ENCODE results near the gene RIMBP2. TPM values are rescaled to one million over a fixed set of nuclear protein-coding genes. Genes with fewer than 3 reads are reported as not detected.

Gene RIMBP2
- total RNA-seq, 1 experiment from 2014 or later: 0.95 TPM

GRCh38 chr12:130468700-130469245, 247.3 kb downstream of the RIMBP2 start:
- DNase-seq (ENCODE audit: low spot score): no peak
- intact Hi-C loops (cut with micrococcal nuclease; ENCODE audit: unreplicated experiment): no loop called here
- Histone ChIP-seq H3K4me1 (ENCODE audit: insufficient read depth, low read length, poor library complexity, severe bottlenecking) (no peaks in the 10 kb centered on the region), H3K9me3 (ENCODE audit: low read depth, low read length, poor library complexity, severe bottlenecking) (no peaks in the 10 kb centered on the region), H3K4me3 (ENCODE audit: low read depth, low read length, poor library complexity, severe bottlenecking) (no peak overlapping the region), H3K27ac (ENCODE audit: low read depth, low read length, poor library complexity, severe bottlenecking) (no peak overlapping the region), H3K27me3 (replicated peaks; ENCODE audit: insufficient read depth, low read depth, low read length, poor library complexity) (peaks cover 22% of the 10 kb centered on the region), H3K36me3 (ENCODE audit: insufficient read depth, low read length, poor library complexity, severe bottlenecking) (no peaks in the 10 kb centered on the region)
- no TSS peak for BruUV-seq (replicated peaks)
- CTCF ChIA-PET: no interaction called here
- TF ChIP-seq CTCF (conservative IDR thresholded peaks at IDR 0.05; ENCODE audit: low read depth, low read length) (no peak), EZH2 (IDR thresholded peaks at IDR 0.05; ENCODE audit: borderline replicate concordance, low read depth, low read length, poor library complexity, severe bottlenecking) (no peak)
- POLR2A ChIA-PET (ENCODE audit: low non-redundant PET): no interaction called here

GRCh38 chr12:130468186-130468585, 247.9 kb downstream of the RIMBP2 start:
- Histone ChIP-seq H3K9me3 (ENCODE audit: low read depth, low read length, poor library complexity, severe bottlenecking) (no peaks in the 10 kb centered on the region), H3K4me1 (ENCODE audit: insufficient read depth, low read length, poor library complexity, severe bottlenecking) (no peaks in the 10 kb centered on the region), H3K36me3 (ENCODE audit: insufficient read depth, low read length, poor library complexity, severe bottlenecking) (no peaks in the 10 kb centered on the region), H3K27ac (ENCODE audit: low read depth, low read length, poor library complexity, severe bottlenecking) (no peak overlapping the region), H3K4me3 (ENCODE audit: low read depth, low read length, poor library complexity, severe bottlenecking) (no peak overlapping the region), H3K27me3 (replicated peaks; ENCODE audit: insufficient read depth, low read depth, low read length, poor library complexity) (peaks cover 17% of the 10 kb centered on the region)
- TF ChIP-seq EZH2 (IDR thresholded peaks at IDR 0.05; ENCODE audit: borderline replicate concordance, low read depth, low read length, poor library complexity, severe bottlenecking): no peak
- TF ChIP-seq CTCF (conservative IDR thresholded peaks at IDR 0.05; ENCODE audit: low read depth, low read length): no peak
- intact Hi-C loops (cut with micrococcal nuclease; ENCODE audit: unreplicated experiment): no loop called here
- POLR2A ChIA-PET (ENCODE audit: low non-redundant PET): no interaction called here
- no peak for DNase-seq (ENCODE audit: low spot score)
- CTCF ChIA-PET: no interaction called here
- no TSS peak for BruUV-seq (replicated peaks)

DNA sequence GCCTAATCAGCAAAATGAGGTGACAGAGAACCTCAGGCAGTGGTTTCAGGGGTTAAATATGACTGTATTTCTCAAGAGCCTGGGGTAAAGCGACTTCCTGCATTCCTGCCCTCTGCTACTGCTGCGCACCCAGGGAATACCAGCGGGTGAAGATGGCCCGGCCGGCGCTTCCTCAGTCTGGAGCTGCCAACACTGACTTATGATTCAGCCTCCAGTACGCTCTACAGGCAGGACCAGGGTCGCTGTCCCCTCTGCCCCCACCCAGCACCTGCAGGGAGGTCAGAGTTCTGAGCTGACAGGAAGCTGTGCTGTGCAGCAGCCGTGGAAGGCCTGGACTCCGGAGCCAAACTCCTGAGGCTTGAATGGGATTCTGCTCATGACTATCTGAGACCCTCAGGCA, 250.5 kb downstream of the RIMBP2 start:
- no peaks in the 10 kb centered on the region for H3K9me3 ChIP-seq (ENCODE audit: low read depth, low read length, poor library complexity, severe bottlenecking)
- H3K4me1 ChIP-seq (ENCODE audit: insufficient read depth, low read length, poor library complexity, severe bottlenecking): no peaks in the 10 kb centered on the region
- intact Hi-C loops (cut with micrococcal nuclease; ENCODE audit: unreplicated experiment): no loop called here
- no peak overlapping the region for H3K4me3 ChIP-seq (ENCODE audit: low read depth, low read length, poor library complexity, severe bottlenecking)
- CTCF ChIA-PET: no interaction called here
- no peak for TF ChIP-seq CTCF (conservative IDR thresholded peaks at IDR 0.05; ENCODE audit: low read depth, low read length)
- no peak for TF ChIP-seq EZH2 (IDR thresholded peaks at IDR 0.05; ENCODE audit: borderline replicate concordance, low read depth, low read length, poor library complexity, severe bottlenecking)
- no TSS peak for BruUV-seq (replicated peaks)
- H3K27me3 ChIP-seq (replicated peaks; ENCODE audit: insufficient read depth, low read depth, low read length, poor library complexity): no peaks in the 10 kb centered on the region
- no peak overlapping the region for H3K27ac ChIP-seq (ENCODE audit: low read depth, low read length, poor library complexity, severe bottlenecking)
- DNase-seq (ENCODE audit: low spot score): no peak
- no peaks in the 10 kb centered on the region for H3K36me3 ChIP-seq (ENCODE audit: insufficient read depth, low read length, poor library complexity, severe bottlenecking)
- POLR2A ChIA-PET (ENCODE audit: low non-redundant PET): no interaction called here
